GM23248 (cell line): ENCODE results near the gene IDH3A.

Source experiments
- EZH2 ChIP-seq: fragments of 200-600 bp; sonication (generic); IDR thresholded peaks from 2 replicates; pipeline ENCODE4 v1.6.1; 2018; ENCODE audit warnings: antibody characterized with exemption, mild to moderate bottlenecking; ENCODE audit not compliant: insufficient read depth, poor library complexity, severe bottlenecking
- EZH2phosphoT487 ChIP-seq: fragments of 200-600 bp; sonication (generic); IDR thresholded peaks from 2 replicates; pipeline ENCODE4 v1.6.1; 2018; ENCODE audit warnings: antibody characterized with exemption, moderate library complexity, mild to moderate bottlenecking, low read depth; ENCODE audit not compliant: insufficient read depth

GRCh38 chr15:78147566-78147965, 1.6 kb upstream of the IDH3A start:
- TF ChIP-seq EZH2: no peak
- no peak for TF ChIP-seq EZH2phosphoT487
